NT2/D1 (cell line): Measurements from ENCODE around the gene CASP2.

Source experiments
- DNase-seq: peaks from one replicate; pipeline ENCODE4 v3.0.0-alpha.2; 2011; ENCODE audit warnings: low read depth, low spot score
- H3K27me3 ChIP-seq: 2 replicates; pipeline ENCODE4 v1.6.0; 2011; ENCODE audit warnings: mild to moderate bottlenecking; ENCODE audit not compliant: insufficient read length, insufficient read depth
- H3K36me3 ChIP-seq: 2 replicates; pipeline ENCODE4 v1.6.1; 2011; ENCODE audit warnings: mild to moderate bottlenecking, low read length, mixed read lengths; ENCODE audit not compliant: insufficient read depth, insufficient read length
- H3K4me1 ChIP-seq: 2 replicates; pipeline ENCODE4 v1.5.1; 2011; ENCODE audit not compliant: insufficient read depth, insufficient read length
- H3K4me3 ChIP-seq: 2 replicates; pipeline ENCODE4 v1.5.1; 2011; ENCODE audit warnings: low read depth; ENCODE audit not compliant: insufficient read length
- H3K9ac ChIP-seq: 2 replicates; pipeline ENCODE4 v1.6.0; 2011; ENCODE audit warnings: low read depth; ENCODE audit not compliant: insufficient read length
- H3K9me3 ChIP-seq: 2 replicates; pipeline ENCODE4 v1.5.1; 2011; ENCODE audit warnings: mild to moderate bottlenecking, low read length; ENCODE audit not compliant: insufficient read depth
- SUZ12 ChIP-seq: IDR thresholded peaks from 2 replicates; pipeline ENCODE4 v1.6.1; 2011; ENCODE audit not compliant: insufficient read length, insufficient read depth; ENCODE audit errors: extremely low read depth
- YY1 ChIP-seq: IDR thresholded peaks from 2 replicates; pipeline ENCODE4 v1.6.1; 2011; ENCODE audit not compliant: insufficient read length, insufficient read depth
- ZNF274 ChIP-seq: IDR thresholded peaks from 2 replicates; pipeline ENCODE4 v1.6.1; 2011; ENCODE audit warnings: mild to moderate bottlenecking, low read depth, low read length

The CASP2 gene

GRCh38 chr7:143352531-143353002 lies 64.4 kb downstream of the CASP2 start:
- DNase-seq = no peak
- Histone ChIP-seq H3K9ac (no peak overlapping the region), H3K4me1 (peaks cover 10% of the 10 kb centered on the region), H3K9me3 (no peaks in the 10 kb centered on the region), H3K4me3 (no peak overlapping the region), H3K36me3 (peaks cover 12% of the 10 kb centered on the region), H3K27me3 (no peaks in the 10 kb centered on the region)
- no peak for TF ChIP-seq ZNF274
- TF ChIP-seq YY1 = no peak
- TF ChIP-seq SUZ12 = no peak

GRCh38 chr7:143354376-143354775 lies 66.2 kb downstream of the CASP2 start:
- TF ChIP-seq YY1 (no peak), ZNF274 (no peak), SUZ12 (no peak)
- no peak overlapping the region for H3K4me3 ChIP-seq
- H3K9ac ChIP-seq = no peak overlapping the region
- no peaks in the 10 kb centered on the region for H3K9me3 ChIP-seq
- DNase-seq = no peak
- peaks cover 12% of the 10 kb centered on the region for H3K36me3 ChIP-seq
- peaks cover 10% of the 10 kb centered on the region for H3K4me1 ChIP-seq
- H3K27me3 ChIP-seq = no peaks in the 10 kb centered on the region

- Histone ChIP-seq H3K4me3 (no peak overlapping the region), H3K36me3 (peaks cover 12% of the 10 kb centered on the region), H3K9ac (no peak overlapping the region), H3K4me1 (peaks cover 10% of the 10 kb centered on the region), H3K9me3 (no peaks in the 10 kb centered on the region), H3K27me3 (peaks cover 4% of the 10 kb centered on the region)
- TF ChIP-seq ZNF274 = no peak
- no peak for DNase-seq
Measured at GRCh38 chr7:143354965-143355364, 66.8 kb downstream of the CASP2 start.

- no peak for DNase-seq
- Histone ChIP-seq H3K9me3 (no peaks in the 10 kb centered on the region), H3K4me1 (peaks cover 10% of the 10 kb centered on the region), H3K9ac (no peak overlapping the region), H3K4me3 (no peak overlapping the region), H3K27me3 (peaks cover 12% of the 10 kb centered on the region), H3K36me3 (peaks cover 12% of the 10 kb centered on the region)
- TF ChIP-seq ZNF274 (no peak), SUZ12 (no peak), YY1 (no peak)
Measured at GRCh38 chr7:143355450-143356385, 67.6 kb downstream of the CASP2 start.

- TF ChIP-seq ZNF274 = no peak
- no peak for TF ChIP-seq YY1
- no peak for TF ChIP-seq SUZ12
- Histone ChIP-seq H3K4me3 (no peak overlapping the region), H3K27me3 (peaks cover 16% of the 10 kb centered on the region), H3K36me3 (peaks cover 12% of the 10 kb centered on the region), H3K9me3 (no peaks in the 10 kb centered on the region), H3K9ac (no peak overlapping the region), H3K4me1 (peaks cover 10% of the 10 kb centered on the region)
- no peak for DNase-seq
Measured at GRCh38 chr7:143356414-143357050, 68.4 kb downstream of the CASP2 start.
